Uterus (tissue), 2 donors: ENCODE data around the gene PCBP1.

ENCODE experiments used
- CTCF ChIP-seq, 4 experiments: fragments of 200-600 bp in 2 of 4; fragments of 450-650 bp in 2 of 4; sonication (generic) in 2 of 4; IDR thresholded peaks; one replicate each; pipeline ENCODE4 v1.5.1; 2016 to 2019; ENCODE audit warnings: antibody characterized with exemption in 4 of 4, mild to moderate bottlenecking in 2 of 4, moderate library complexity in 1 of 4
- POLR2A ChIP-seq, 2 donors: fragments of 450-650 bp; IDR thresholded peaks; one replicate each; pipeline ENCODE4 v1.6.1; 2016; ENCODE audit warnings: antibody characterized with exemption in 2 of 2, mild to moderate bottlenecking in 1 of 2, moderate library complexity in 1 of 2

GRCh38 chr2:70043252-70043875 is 43.9 kb upstream of the PCBP1 start:
- TF ChIP-seq CTCF (IDR thresholded peaks at IDR 0.05) (no peak), POLR2A (IDR thresholded peaks at IDR 0.05) (no peak)
